ENCODE measurements around the gene CCL19.

GRCh38 chr9:34674440-34674839 lies 16.6 kb downstream of the CCL19 start:
- TF ChIP-seq EZH2phosphoT487 (IDR thresholded peaks at IDR 0.05; ENCODE audit: low read depth): no peak
- no peak for TF ChIP-seq CTCF (IDR thresholded peaks at IDR 0.05; ENCODE audit: low read depth, low read length)
